Panc1 (cell line): ENCODE results near the gene TFDP2. TPM values are rescaled to one million over a fixed set of nuclear protein-coding genes. Genes with fewer than 3 reads are reported as not detected.

Source experiments
- ATAC-seq: fragments of 200-7000 bp; cut with Tn5 transposase; 2 replicates; pipeline ENCODE4 v1.9.1; 2020; ENCODE audit warnings: mild to moderate bottlenecking, moderate library complexity
- BruUV-seq: library from RNA; stranded (reverse); fragments of 400-500 nt; replicated peaks from 2 replicates; lab custom pipeline; 2021; lab: Mats Ljungman, UMichigan
- CTCF ChIA-PET: fragments of 300-600 bp; sonication (Branson Sonifier 250); formaldehyde crosslinking; loops from one replicate; lab custom pipeline; 2022; ENCODE audit warnings: antibody characterized with exemption; lab: Charles Lee
- POLR2A ChIA-PET: fragments of 300-600 bp; sonication (Branson Sonifier 250); formaldehyde crosslinking; loops from one replicate; lab custom pipeline; 2022; ENCODE audit warnings: antibody characterized with exemption; lab: Charles Lee
- DNase-seq: peaks from one replicate; pipeline ENCODE4 v3.0.0-alpha.2; 2010; ENCODE audit warnings: low read depth, low spot score
- H3K27ac ChIP-seq: 2 replicates; pipeline ENCODE4 v1.5.1; 2011; ENCODE audit warnings: mild to moderate bottlenecking, low read length, inconsistent platforms
- H3K27me3 ChIP-seq: fragments of 200-500 bp; sonication (Bioruptor generic); 2 replicates; pipeline ENCODE4 v1.6.0; 2014; ENCODE audit warnings: low read length, inconsistent platforms; ENCODE audit not compliant: control insufficient read depth, insufficient read depth
- H3K36me3 ChIP-seq: fragments of 200-500 bp; sonication (Bioruptor generic); 2 replicates; pipeline ENCODE4 v1.5.1; 2014; ENCODE audit warnings: inconsistent platforms, mild to moderate bottlenecking, low read length, moderate library complexity; ENCODE audit not compliant: control insufficient read depth, insufficient read depth
- H3K4me1 ChIP-seq: 2 replicates; pipeline ENCODE4 v1.5.1; 2011; ENCODE audit warnings: inconsistent platforms, mild to moderate bottlenecking, low read length, moderate library complexity; ENCODE audit not compliant: control insufficient read depth, insufficient read depth
- H3K4me3 ChIP-seq, 2 experiments: 2 replicates each; pipeline ENCODE4 v1.5.1; 2011 to 2012; ENCODE audit warnings: low read depth in 2 of 2, low read length in 2 of 2, mild to moderate bottlenecking in 2 of 2, inconsistent platforms in 1 of 2, moderate library complexity in 1 of 2
- H3K9me3 ChIP-seq: fragments of 200-500 bp; sonication (Bioruptor generic); 2 replicates; pipeline ENCODE4 v1.5.1; 2014; ENCODE audit warnings: low read depth, mild to moderate bottlenecking, inconsistent platforms, low read length, moderate library complexity; ENCODE audit not compliant: control insufficient read depth, insufficient read depth
- POLR2AphosphoS5 ChIP-seq: IDR thresholded peaks from 2 replicates; pipeline ENCODE4 v1.6.1; 2012; ENCODE audit warnings: mild to moderate bottlenecking, low read depth, low read length, moderate library complexity
- SIN3A ChIP-seq: IDR thresholded peaks from 2 replicates; pipeline ENCODE4 v1.6.1; 2012; ENCODE audit warnings: low read depth, mild to moderate bottlenecking, low read length, moderate library complexity, borderline replicate concordance; ENCODE audit not compliant: insufficient read depth
- TCF7L2 ChIP-seq: IDR thresholded peaks from 2 replicates; pipeline ENCODE4 v1.6.1; 2011; ENCODE audit warnings: mild to moderate bottlenecking, low read depth, low read length, inconsistent platforms
- in situ Hi-C: cut with HindIII; loops from 2 replicates; pipeline ENCODE4 v1.10.0; 2016; ENCODE audit warnings: low sequenced_read_pairs, low pct_unique_long_range_greater_than_20kb
- intact Hi-C: fragments of 100-400 bp; cut with micrococcal nuclease; formaldehyde crosslinking; loops from one replicate; pipeline ENCODE4 v1.10.0; 2022; ENCODE audit not compliant: unreplicated experiment
- total RNA-seq: library from RNA; stranded (reverse); gene quantifications from one replicate; pipeline ENCODE4 v1.2.1, GENCODE V29; 2021; ENCODE audit not compliant: unreplicated experiment
- TF ChIP-seq, protein P1 (sequence below), 2 experiments: IDR thresholded peaks; 2 replicates each; pipeline ENCODE4 v1.6.1; 2011 to 2012; ENCODE audit warnings: low read depth in 2 of 2, control low read depth in 1 of 2, low read length in 1 of 2, mild to moderate bottlenecking in 1 of 2, moderate library complexity in 1 of 2; ENCODE audit not compliant: insufficient read depth in 1 of 2
- TF ChIP-seq, protein P2 (sequence below): fragments of 450-650 bp; IDR thresholded peaks from 2 replicates; pipeline ENCODE4 v1.5.1; 2017; ENCODE audit warnings: mild to moderate bottlenecking

The TFDP2 gene
- total RNA-seq, 1 experiment from 2014 or later: 66.3 TPM

GRCh38 chr3:142180761-142181362, 31.5 kb upstream of the TFDP2 start:
- in situ Hi-C loops: no loop called here
- intact Hi-C loops: loop anchor here (2.0 kb wide), 1 partner anchor 100 kb away; no protein-coding TSS in a partner anchor
- ATAC-seq: peak; percentile 77

DNA sequence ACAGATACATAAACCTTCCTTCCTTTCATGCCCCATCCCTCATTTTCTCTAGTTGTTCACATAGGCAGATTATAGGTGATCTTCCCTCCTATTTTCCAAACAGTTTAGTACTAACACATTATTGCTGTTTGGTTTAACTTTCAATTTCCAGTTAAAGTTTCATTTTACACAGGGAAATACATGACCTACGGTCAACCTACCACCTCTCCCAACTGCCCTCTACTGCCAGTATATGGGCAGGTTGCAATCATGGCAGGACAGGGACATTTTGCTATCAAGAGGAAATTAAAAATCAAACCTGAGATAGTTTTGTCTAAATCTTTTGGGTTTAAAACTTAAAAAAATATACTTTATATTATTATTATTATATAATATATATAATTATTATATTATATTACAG, 26.1 kb upstream of the TFDP2 start:
- DNase-seq (no peak), ATAC-seq (no peak)
- H3K9me3 ChIP-seq: no peaks in the 10 kb centered on the region
- H3K27ac ChIP-seq: no peak overlapping the region
- TF ChIP-seq TCF7L2: no peak
- TF ChIP-seq, protein P1, sequence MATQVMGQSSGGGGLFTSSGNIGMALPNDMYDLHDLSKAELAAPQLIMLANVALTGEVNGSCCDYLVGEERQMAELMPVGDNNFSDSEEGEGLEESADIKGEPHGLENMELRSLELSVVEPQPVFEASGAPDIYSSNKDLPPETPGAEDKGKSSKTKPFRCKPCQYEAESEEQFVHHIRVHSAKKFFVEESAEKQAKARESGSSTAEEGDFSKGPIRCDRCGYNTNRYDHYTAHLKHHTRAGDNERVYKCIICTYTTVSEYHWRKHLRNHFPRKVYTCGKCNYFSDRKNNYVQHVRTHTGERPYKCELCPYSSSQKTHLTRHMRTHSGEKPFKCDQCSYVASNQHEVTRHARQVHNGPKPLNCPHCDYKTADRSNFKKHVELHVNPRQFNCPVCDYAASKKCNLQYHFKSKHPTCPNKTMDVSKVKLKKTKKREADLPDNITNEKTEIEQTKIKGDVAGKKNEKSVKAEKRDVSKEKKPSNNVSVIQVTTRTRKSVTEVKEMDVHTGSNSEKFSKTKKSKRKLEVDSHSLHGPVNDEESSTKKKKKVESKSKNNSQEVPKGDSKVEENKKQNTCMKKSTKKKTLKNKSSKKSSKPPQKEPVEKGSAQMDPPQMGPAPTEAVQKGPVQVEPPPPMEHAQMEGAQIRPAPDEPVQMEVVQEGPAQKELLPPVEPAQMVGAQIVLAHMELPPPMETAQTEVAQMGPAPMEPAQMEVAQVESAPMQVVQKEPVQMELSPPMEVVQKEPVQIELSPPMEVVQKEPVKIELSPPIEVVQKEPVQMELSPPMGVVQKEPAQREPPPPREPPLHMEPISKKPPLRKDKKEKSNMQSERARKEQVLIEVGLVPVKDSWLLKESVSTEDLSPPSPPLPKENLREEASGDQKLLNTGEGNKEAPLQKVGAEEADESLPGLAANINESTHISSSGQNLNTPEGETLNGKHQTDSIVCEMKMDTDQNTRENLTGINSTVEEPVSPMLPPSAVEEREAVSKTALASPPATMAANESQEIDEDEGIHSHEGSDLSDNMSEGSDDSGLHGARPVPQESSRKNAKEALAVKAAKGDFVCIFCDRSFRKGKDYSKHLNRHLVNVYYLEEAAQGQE (IDR thresholded peaks at IDR 0.05; ENCODE audit: insufficient read depth in 1 of 2, low read depth in 2 of 2, low read length in 1 of 2): no peak
- TF ChIP-seq SIN3A: no peak
- TF ChIP-seq POLR2AphosphoS5: no peak
- TF ChIP-seq, protein P2, sequence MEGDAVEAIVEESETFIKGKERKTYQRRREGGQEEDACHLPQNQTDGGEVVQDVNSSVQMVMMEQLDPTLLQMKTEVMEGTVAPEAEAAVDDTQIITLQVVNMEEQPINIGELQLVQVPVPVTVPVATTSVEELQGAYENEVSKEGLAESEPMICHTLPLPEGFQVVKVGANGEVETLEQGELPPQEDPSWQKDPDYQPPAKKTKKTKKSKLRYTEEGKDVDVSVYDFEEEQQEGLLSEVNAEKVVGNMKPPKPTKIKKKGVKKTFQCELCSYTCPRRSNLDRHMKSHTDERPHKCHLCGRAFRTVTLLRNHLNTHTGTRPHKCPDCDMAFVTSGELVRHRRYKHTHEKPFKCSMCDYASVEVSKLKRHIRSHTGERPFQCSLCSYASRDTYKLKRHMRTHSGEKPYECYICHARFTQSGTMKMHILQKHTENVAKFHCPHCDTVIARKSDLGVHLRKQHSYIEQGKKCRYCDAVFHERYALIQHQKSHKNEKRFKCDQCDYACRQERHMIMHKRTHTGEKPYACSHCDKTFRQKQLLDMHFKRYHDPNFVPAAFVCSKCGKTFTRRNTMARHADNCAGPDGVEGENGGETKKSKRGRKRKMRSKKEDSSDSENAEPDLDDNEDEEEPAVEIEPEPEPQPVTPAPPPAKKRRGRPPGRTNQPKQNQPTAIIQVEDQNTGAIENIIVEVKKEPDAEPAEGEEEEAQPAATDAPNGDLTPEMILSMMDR: no peak
- peaks cover 15% of the 10 kb centered on the region; the same call in 1 of the 2 replicates for H3K36me3 ChIP-seq
- BruUV-seq: no TSS peak
- H3K4me3 ChIP-seq: no peak overlapping the region
- no peaks in the 10 kb centered on the region for H3K4me1 ChIP-seq
- intact Hi-C loops: no loop called here
- ChIA-PET POLR2A (no interaction called here), CTCF (no interaction called here)
- in situ Hi-C loops: no loop called here
- H3K27me3 ChIP-seq: no peaks in the 10 kb centered on the region

More at GRCh38 chr3:142180761-142181362, 31.5 kb upstream of the TFDP2 start:
- ChIA-PET POLR2A (no interaction called here), CTCF (interaction anchor here (0.5 to 1.0 kb wide), 3 partner anchors 10 to 108 kb away, joined by 3 to 5 read pairs (median 3); no protein-coding TSS in a partner anchor)
- Histone ChIP-seq H3K27me3 (no peaks in the 10 kb centered on the region), H3K27ac (no peak overlapping the region), H3K36me3 (peaks cover 10% of the 10 kb centered on the region; the same call in 1 of the 2 replicates), H3K9me3 (no peaks in the 10 kb centered on the region), H3K4me1 (no peaks in the 10 kb centered on the region), H3K4me3 (no peak overlapping the region)
- DNase-seq: no peak
- TF ChIP-seq, protein P2: peak; percentile 82
- no peak for TF ChIP-seq SIN3A
- no peak for TF ChIP-seq POLR2AphosphoS5
- no TSS peak for BruUV-seq
